ENCODE measurements around the gene ATXN2L.
A peak's percentile ranks its signal among the peaks of the same experiment; 100 is the strongest.

ATXN2L gene

DNA sequence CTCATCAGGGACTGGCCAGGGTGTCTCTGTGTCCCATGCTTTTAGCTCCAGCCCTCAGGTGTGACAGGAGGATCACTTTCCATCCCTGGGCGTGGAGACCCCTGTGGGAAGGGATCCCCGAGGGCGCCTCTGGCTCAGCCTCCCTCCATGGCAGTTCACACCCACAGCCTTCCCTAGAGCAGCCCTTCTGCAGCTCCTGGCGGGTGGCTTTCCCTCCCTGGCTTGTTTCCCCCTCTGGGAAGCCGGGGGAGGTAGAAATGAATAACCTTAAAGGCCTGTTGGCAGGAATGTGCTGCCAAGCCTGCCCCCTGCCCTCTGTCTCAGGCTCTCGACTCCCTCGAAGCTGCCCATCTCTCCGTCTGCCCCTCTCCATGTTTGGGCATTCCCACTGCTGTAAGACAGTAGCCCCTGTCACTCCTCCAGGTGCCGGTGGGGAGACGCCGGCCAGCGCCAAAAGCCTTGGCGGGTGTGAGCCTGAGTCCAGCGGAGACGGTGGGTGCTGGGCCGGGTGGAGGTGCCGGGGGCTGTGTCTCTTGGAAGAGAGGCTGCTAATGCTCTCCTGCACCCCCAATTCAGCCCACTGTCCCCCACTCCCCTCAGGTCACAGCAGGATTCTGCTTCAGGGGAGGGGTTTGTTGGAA, 53.3 kb downstream of the ATXN2L start:
- Histone ChIP-seq H3K4me1 (ENCODE audit: control insufficient read depth, insufficient read depth, low read length) (peaks cover 11% of the 10 kb centered on the region), H3K36me3 (ENCODE audit: control insufficient read depth in 2 of 2, insufficient read depth in 1 of 2, low read length in 2 of 2) (peaks cover 4 to 32% of the 10 kb centered on the region in 2 experiments; a peak in 2 of 3 replicates), H3K4me3 (ENCODE audit: low read depth, low read length) (no peak overlapping the region), H3K27ac (ENCODE audit: extremely low read depth, low read depth, low read length) (peak overlapping the region; percentile 49; the same call in 1 of the 2 replicates), H3K9me3 (ENCODE audit: control insufficient read depth, insufficient read depth, low read depth, low read length) (no peaks in the 10 kb centered on the region)
- TF ChIP-seq ZNF341 (tag by site-specific recombination; IDR thresholded peaks at IDR 0.05; ENCODE audit: low read depth): peak; percentile 76
- peak; percentile 23; the same call in 1 of the 2 replicates for TF ChIP-seq PRDM1 (tag by site-specific recombination; IDR thresholded peaks at IDR 0.05)
- 0 out of 2 replicates have a peak, but pooled peaks have one; percentile 24 for TF ChIP-seq IKZF3 (tag by site-specific recombination; IDR thresholded peaks at IDR 0.05)
- TF ChIP-seq ZNF398 (tag by site-specific recombination; IDR thresholded peaks at IDR 0.05): peak; percentile 79
- no peak for TF ChIP-seq ZNF214 (tag by site-specific recombination; IDR thresholded peaks at IDR 0.05; ENCODE audit: borderline replicate concordance)
- TF ChIP-seq, protein P1, sequence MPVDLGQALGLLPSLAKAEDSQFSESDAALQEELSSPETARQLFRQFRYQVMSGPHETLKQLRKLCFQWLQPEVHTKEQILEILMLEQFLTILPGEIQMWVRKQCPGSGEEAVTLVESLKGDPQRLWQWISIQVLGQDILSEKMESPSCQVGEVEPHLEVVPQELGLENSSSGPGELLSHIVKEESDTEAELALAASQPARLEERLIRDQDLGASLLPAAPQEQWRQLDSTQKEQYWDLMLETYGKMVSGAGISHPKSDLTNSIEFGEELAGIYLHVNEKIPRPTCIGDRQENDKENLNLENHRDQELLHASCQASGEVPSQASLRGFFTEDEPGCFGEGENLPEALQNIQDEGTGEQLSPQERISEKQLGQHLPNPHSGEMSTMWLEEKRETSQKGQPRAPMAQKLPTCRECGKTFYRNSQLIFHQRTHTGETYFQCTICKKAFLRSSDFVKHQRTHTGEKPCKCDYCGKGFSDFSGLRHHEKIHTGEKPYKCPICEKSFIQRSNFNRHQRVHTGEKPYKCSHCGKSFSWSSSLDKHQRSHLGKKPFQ (tag by site-specific recombination; IDR thresholded peaks at IDR 0.05): peak; percentile 59; the same call in 1 of the 2 replicates
- peak; percentile 76 for TF ChIP-seq EGR2 (tag by site-specific recombination; IDR thresholded peaks at IDR 0.05; ENCODE audit: low read depth)
- peak; percentile 80 for TF ChIP-seq GLIS1 (tag by site-specific recombination; IDR thresholded peaks at IDR 0.05)
- TF ChIP-seq ZSCAN16 (tag by site-specific recombination; IDR thresholded peaks at IDR 0.05): no peak
- TF ChIP-seq GLIS2 (tag by site-specific recombination; IDR thresholded peaks at IDR 0.05): peak; percentile 37; the same call in 1 of the 2 replicates
- TF ChIP-seq ZFHX2 (tag by site-specific recombination; conservative IDR thresholded peaks at IDR 0.05): peak; percentile 75
- peak; percentile 24; the same call in 1 of the 2 replicates for TF ChIP-seq KLF17 (tag by site-specific recombination; IDR thresholded peaks at IDR 0.05)
- TF ChIP-seq SCRT2 (tag by site-specific recombination; IDR thresholded peaks at IDR 0.05): 0 out of 2 replicates have a peak, but pooled peaks have one; percentile 4
- TF ChIP-seq SALL2 (tag by site-specific recombination; IDR thresholded peaks at IDR 0.05; ENCODE audit: borderline replicate concordance): no peak
- peak; percentile 62; the same call in 1 of the 2 replicates for TF ChIP-seq ZIC2 (tag by site-specific recombination; IDR thresholded peaks at IDR 0.05)
- ChIA-PET CTCF (no interaction called here), POLR2A (interaction anchor here (2.5 kb wide), 1 partner anchor 12 kb away, joined by 13 read pairs; the partner anchor contains the start of gene SH2B1)

GRCh38 chr16:28876973-28877654, 54.3 kb downstream of the ATXN2L start:
- CTCF ChIA-PET: interaction anchor here (0.7 kb wide), 1 partner anchor 69 kb away, joined by 3 read pairs; no protein-coding TSS in a partner anchor
- Histone ChIP-seq H3K27ac (ENCODE audit: extremely low read depth, low read depth, low read length) (no peak overlapping the region), H3K4me1 (ENCODE audit: control insufficient read depth, insufficient read depth, low read length) (peaks cover 11% of the 10 kb centered on the region), H3K9me3 (ENCODE audit: control insufficient read depth, insufficient read depth, low read depth, low read length) (no peaks in the 10 kb centered on the region), H3K4me3 (ENCODE audit: low read depth, low read length) (no peak overlapping the region), H3K36me3 (ENCODE audit: control insufficient read depth in 2 of 2, insufficient read depth in 1 of 2, low read length in 2 of 2) (peaks cover 4 to 22% of the 10 kb centered on the region in 2 experiments; a peak in 2 of 3 replicates)
- POLR2A ChIA-PET: interaction anchor here (2.5 kb wide), 1 partner anchor 13 kb away, joined by 13 read pairs; the partner anchor contains the start of gene SH2B1
- TF ChIP-seq, protein P2, sequence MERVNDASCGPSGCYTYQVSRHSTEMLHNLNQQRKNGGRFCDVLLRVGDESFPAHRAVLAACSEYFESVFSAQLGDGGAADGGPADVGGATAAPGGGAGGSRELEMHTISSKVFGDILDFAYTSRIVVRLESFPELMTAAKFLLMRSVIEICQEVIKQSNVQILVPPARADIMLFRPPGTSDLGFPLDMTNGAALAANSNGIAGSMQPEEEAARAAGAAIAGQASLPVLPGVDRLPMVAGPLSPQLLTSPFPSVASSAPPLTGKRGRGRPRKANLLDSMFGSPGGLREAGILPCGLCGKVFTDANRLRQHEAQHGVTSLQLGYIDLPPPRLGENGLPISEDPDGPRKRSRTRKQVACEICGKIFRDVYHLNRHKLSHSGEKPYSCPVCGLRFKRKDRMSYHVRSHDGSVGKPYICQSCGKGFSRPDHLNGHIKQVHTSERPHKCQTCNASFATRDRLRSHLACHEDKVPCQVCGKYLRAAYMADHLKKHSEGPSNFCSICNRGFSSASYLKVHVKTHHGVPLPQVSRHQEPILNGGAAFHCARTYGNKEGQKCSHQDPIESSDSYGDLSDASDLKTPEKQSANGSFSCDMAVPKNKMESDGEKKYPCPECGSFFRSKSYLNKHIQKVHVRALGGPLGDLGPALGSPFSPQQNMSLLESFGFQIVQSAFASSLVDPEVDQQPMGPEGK (tag by site-specific recombination; IDR thresholded peaks at IDR 0.05): peak; percentile 19; the same call in 1 of the 2 replicates
- TF ChIP-seq ZNF548 (tag by site-specific recombination; IDR thresholded peaks at IDR 0.05): no peak
- no peak for TF ChIP-seq ZNF366 (tag by site-specific recombination; conservative IDR thresholded peaks at IDR 0.05)
- no peak for TF ChIP-seq ZSCAN16 (tag by site-specific recombination; IDR thresholded peaks at IDR 0.05)
- TF ChIP-seq ZNF391 (tag by site-specific recombination; IDR thresholded peaks at IDR 0.05; ENCODE audit: borderline replicate concordance, low read depth): no peak
- peak; percentile 14; the same call in 1 of the 2 replicates for TF ChIP-seq GLIS2 (tag by site-specific recombination; IDR thresholded peaks at IDR 0.05)
- peak; percentile 34; the same call in 1 of the 2 replicates for TF ChIP-seq ZNF600 (tag by site-specific recombination; IDR thresholded peaks at IDR 0.05)
- TF ChIP-seq ZSCAN5A (tag by site-specific recombination; IDR thresholded peaks at IDR 0.05): no peak
- TF ChIP-seq BCL11B (tag by site-specific recombination; IDR thresholded peaks at IDR 0.05; ENCODE audit: low read depth): no peak
- TF ChIP-seq ZNF274 (IDR thresholded peaks at IDR 0.05; ENCODE audit: low read length): no peak
- TF ChIP-seq ZNF274 (tag by site-specific recombination; IDR thresholded peaks at IDR 0.05; ENCODE audit: borderline replicate concordance): no peak
